GM23338 (cell line): ENCODE measurements around the gene SLC2A9. TPM values are rescaled to one million over a fixed set of nuclear protein-coding genes. Genes with fewer than 3 reads are reported as not detected.

Experiments
- ATAC-seq: fragments of 200-7000 bp; cut with Tn5 transposase; 3 replicates; pipeline ENCODE4 v1.9.1; 2020
- DNase-seq: peaks from one replicate; pipeline ENCODE4 v3.0.0-alpha.2; 2015; ENCODE audit warnings: low spot score
- H2AFZ ChIP-seq: fragments of 200-600 bp; sonication (generic); 2 replicates; pipeline ENCODE4 v1.8.0; 2016; ENCODE audit warnings: antibody characterized with exemption, mild to moderate bottlenecking, moderate library complexity
- H3F3A ChIP-seq: fragments of 200-600 bp; sonication (generic); replicated peaks from 2 replicates; pipeline ENCODE4 v1.8.0; 2017; ENCODE audit warnings: antibody characterized with exemption, mixed run types, low read depth
- H3K27ac ChIP-seq: fragments of 200-600 bp; sonication (generic); 2 replicates; pipeline ENCODE4 v1.6.1; 2016; ENCODE audit warnings: low read depth
- H3K27me3 ChIP-seq: fragments of 200-600 bp; sonication (generic); 2 replicates; pipeline ENCODE4 v1.8.0; 2016; ENCODE audit warnings: mild to moderate bottlenecking, mixed run types, moderate library complexity; ENCODE audit not compliant: insufficient read depth
- H3K36me3 ChIP-seq: fragments of 200-600 bp; sonication (generic); 2 replicates; pipeline ENCODE4 v1.8.0; 2016; ENCODE audit warnings: mild to moderate bottlenecking; ENCODE audit not compliant: insufficient read depth
- H3K4me1 ChIP-seq: fragments of 200-600 bp; sonication (generic); 2 replicates; pipeline ENCODE4 v1.8.0; 2016; ENCODE audit warnings: mild to moderate bottlenecking, moderate library complexity; ENCODE audit not compliant: insufficient read depth
- H3K4me2 ChIP-seq: fragments of 200-600 bp; sonication (generic); 2 replicates; pipeline ENCODE4 v1.7.1; 2017; ENCODE audit warnings: mixed run types
- H3K4me3 ChIP-seq: fragments of 200-600 bp; sonication (generic); 2 replicates; pipeline ENCODE4 v1.6.1; 2016; ENCODE audit warnings: mixed run types
- H3K79me2 ChIP-seq: fragments of 200-600 bp; sonication (generic); replicated peaks from 2 replicates; pipeline ENCODE4 v1.8.0; 2017; ENCODE audit warnings: mild to moderate bottlenecking; ENCODE audit not compliant: insufficient read depth
- H3K9me2 ChIP-seq: fragments of 200-600 bp; sonication (generic); 2 replicates; pipeline ENCODE4 v1.8.0; 2017; ENCODE audit not compliant: insufficient read depth
- H4K20me1 ChIP-seq: fragments of 200-600 bp; sonication (generic); replicated peaks from 2 replicates; pipeline ENCODE4 v1.8.0; 2017; ENCODE audit warnings: mild to moderate bottlenecking; ENCODE audit not compliant: insufficient read depth
- H3K27ac Mint-ChIP-seq: 2 replicates; pipeline ENCODE4 v1.8.0; 2020; ENCODE audit warnings: inconsistent platforms, mild to moderate bottlenecking, moderate library complexity, mixed read lengths
- H3K27me3 Mint-ChIP-seq: 3 replicates; pipeline ENCODE4 v1.8.0; 2022; ENCODE audit warnings: low read depth, mild to moderate bottlenecking, moderate library complexity, mixed read lengths, inconsistent platforms; ENCODE audit not compliant: insufficient read depth, poor library complexity
- H3K36me3 Mint-ChIP-seq: 3 replicates; pipeline ENCODE4 v1.8.0; 2021; ENCODE audit warnings: low read depth, mild to moderate bottlenecking, inconsistent platforms, moderate library complexity, mixed read lengths
- H3K4me1 Mint-ChIP-seq: 3 replicates; pipeline ENCODE4 v1.8.0; 2020; ENCODE audit warnings: mild to moderate bottlenecking, inconsistent platforms, mixed read lengths
- H3K4me3 Mint-ChIP-seq: 3 replicates; pipeline ENCODE4 v1.8.0; 2021; ENCODE audit warnings: moderate library complexity, mild to moderate bottlenecking, inconsistent platforms, mixed read lengths
- H3K9me3 Mint-ChIP-seq: 3 replicates; pipeline ENCODE4 v1.8.0; 2020; ENCODE audit warnings: moderate library complexity, mild to moderate bottlenecking, inconsistent platforms, mixed read lengths
- ETS1 ChIP-seq: IDR thresholded peaks from 2 replicates; pipeline ENCODE4 v1.6.1; 2016; ENCODE audit warnings: antibody characterized with exemption
- EZH2phosphoT487 ChIP-seq: fragments of 200-600 bp; sonication (generic); IDR thresholded peaks from one replicate; pipeline ENCODE4 v1.8.1; 2018; ENCODE audit warnings: antibody characterized with exemption; ENCODE audit not compliant: unreplicated experiment
- JUNB ChIP-seq: IDR thresholded peaks from one replicate; pipeline ENCODE4 v1.6.1; 2016; ENCODE audit warnings: antibody characterized with exemption; ENCODE audit not compliant: unreplicated experiment
- NANOG ChIP-seq: IDR thresholded peaks from 2 replicates; pipeline ENCODE4 v1.6.1; 2016; ENCODE audit warnings: antibody characterized with exemption, borderline replicate concordance
- POLR2AphosphoS5 ChIP-seq: IDR thresholded peaks from 2 replicates; pipeline ENCODE4 v1.6.1; 2016; ENCODE audit warnings: antibody characterized with exemption, low read depth
- STAT1 ChIP-seq: IDR thresholded peaks from one replicate; pipeline ENCODE4 v1.6.1; 2016; ENCODE audit warnings: antibody characterized with exemption; ENCODE audit not compliant: unreplicated experiment
- polyA plus RNA-seq: library from polyadenylated mRNA; unstranded; fragments of >200 nt; fragmentation: Nextera tagmentation; extraction: Ambion mirVana; gene quantifications from 2 replicates; pipeline ENCODE4 v1.2.1, GENCODE V29; 2016
- total RNA-seq: library from RNA; depleted of rRNA; stranded (reverse); fragments of >200 nt; shearing (Covaris generic); gene quantifications from 2 replicates; pipeline ENCODE4 v1.2.3, GENCODE V29; 2014
- TF ChIP-seq, protein P1 (sequence below): IDR thresholded peaks from one replicate; pipeline ENCODE4 v1.6.1; 2018; ENCODE audit warnings: antibody characterized with exemption; ENCODE audit not compliant: unreplicated experiment
- TF ChIP-seq, protein P2 (sequence below): fragments of 250-450 bp; sonication (Bioruptor Pico); IDR thresholded peaks from 2 replicates; pipeline ENCODE4 v1.5.0; 2020; ENCODE audit warnings: mild to moderate bottlenecking, moderate library complexity

Gene SLC2A9
- total and polyA plus RNA-seq, 2 experiments from 2014 or later = 0.21 to 0.40 TPM

GRCh38 chr4:9906996-9907395 is 114.3 kb downstream of the SLC2A9 start:
- no peak overlapping the region for H3K27ac ChIP-seq
- no peak overlapping the region for H3K4me2 ChIP-seq
- no peak overlapping the region for H2AFZ ChIP-seq
- ATAC-seq (no peak), DNase-seq (no peak)
- no peaks in the 10 kb centered on the region for H3K4me1 ChIP-seq
- H4K20me1 ChIP-seq = no peaks in the 10 kb centered on the region
- H3K9me2 ChIP-seq = peaks cover 11% of the 10 kb centered on the region; the same call in 1 of the 2 replicates
- no peak overlapping the region for H3K4me3 Mint-ChIP-seq
- no peak overlapping the region for H3K4me3 ChIP-seq
- TF ChIP-seq POLR2AphosphoS5 (no peak), EZH2phosphoT487 (no peak), STAT1 (no peak), JUNB (no peak), NANOG (no peak), ETS1 (no peak)
- TF ChIP-seq, protein P1, sequence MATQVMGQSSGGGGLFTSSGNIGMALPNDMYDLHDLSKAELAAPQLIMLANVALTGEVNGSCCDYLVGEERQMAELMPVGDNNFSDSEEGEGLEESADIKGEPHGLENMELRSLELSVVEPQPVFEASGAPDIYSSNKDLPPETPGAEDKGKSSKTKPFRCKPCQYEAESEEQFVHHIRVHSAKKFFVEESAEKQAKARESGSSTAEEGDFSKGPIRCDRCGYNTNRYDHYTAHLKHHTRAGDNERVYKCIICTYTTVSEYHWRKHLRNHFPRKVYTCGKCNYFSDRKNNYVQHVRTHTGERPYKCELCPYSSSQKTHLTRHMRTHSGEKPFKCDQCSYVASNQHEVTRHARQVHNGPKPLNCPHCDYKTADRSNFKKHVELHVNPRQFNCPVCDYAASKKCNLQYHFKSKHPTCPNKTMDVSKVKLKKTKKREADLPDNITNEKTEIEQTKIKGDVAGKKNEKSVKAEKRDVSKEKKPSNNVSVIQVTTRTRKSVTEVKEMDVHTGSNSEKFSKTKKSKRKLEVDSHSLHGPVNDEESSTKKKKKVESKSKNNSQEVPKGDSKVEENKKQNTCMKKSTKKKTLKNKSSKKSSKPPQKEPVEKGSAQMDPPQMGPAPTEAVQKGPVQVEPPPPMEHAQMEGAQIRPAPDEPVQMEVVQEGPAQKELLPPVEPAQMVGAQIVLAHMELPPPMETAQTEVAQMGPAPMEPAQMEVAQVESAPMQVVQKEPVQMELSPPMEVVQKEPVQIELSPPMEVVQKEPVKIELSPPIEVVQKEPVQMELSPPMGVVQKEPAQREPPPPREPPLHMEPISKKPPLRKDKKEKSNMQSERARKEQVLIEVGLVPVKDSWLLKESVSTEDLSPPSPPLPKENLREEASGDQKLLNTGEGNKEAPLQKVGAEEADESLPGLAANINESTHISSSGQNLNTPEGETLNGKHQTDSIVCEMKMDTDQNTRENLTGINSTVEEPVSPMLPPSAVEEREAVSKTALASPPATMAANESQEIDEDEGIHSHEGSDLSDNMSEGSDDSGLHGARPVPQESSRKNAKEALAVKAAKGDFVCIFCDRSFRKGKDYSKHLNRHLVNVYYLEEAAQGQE = no peak
- TF ChIP-seq, protein P2, sequence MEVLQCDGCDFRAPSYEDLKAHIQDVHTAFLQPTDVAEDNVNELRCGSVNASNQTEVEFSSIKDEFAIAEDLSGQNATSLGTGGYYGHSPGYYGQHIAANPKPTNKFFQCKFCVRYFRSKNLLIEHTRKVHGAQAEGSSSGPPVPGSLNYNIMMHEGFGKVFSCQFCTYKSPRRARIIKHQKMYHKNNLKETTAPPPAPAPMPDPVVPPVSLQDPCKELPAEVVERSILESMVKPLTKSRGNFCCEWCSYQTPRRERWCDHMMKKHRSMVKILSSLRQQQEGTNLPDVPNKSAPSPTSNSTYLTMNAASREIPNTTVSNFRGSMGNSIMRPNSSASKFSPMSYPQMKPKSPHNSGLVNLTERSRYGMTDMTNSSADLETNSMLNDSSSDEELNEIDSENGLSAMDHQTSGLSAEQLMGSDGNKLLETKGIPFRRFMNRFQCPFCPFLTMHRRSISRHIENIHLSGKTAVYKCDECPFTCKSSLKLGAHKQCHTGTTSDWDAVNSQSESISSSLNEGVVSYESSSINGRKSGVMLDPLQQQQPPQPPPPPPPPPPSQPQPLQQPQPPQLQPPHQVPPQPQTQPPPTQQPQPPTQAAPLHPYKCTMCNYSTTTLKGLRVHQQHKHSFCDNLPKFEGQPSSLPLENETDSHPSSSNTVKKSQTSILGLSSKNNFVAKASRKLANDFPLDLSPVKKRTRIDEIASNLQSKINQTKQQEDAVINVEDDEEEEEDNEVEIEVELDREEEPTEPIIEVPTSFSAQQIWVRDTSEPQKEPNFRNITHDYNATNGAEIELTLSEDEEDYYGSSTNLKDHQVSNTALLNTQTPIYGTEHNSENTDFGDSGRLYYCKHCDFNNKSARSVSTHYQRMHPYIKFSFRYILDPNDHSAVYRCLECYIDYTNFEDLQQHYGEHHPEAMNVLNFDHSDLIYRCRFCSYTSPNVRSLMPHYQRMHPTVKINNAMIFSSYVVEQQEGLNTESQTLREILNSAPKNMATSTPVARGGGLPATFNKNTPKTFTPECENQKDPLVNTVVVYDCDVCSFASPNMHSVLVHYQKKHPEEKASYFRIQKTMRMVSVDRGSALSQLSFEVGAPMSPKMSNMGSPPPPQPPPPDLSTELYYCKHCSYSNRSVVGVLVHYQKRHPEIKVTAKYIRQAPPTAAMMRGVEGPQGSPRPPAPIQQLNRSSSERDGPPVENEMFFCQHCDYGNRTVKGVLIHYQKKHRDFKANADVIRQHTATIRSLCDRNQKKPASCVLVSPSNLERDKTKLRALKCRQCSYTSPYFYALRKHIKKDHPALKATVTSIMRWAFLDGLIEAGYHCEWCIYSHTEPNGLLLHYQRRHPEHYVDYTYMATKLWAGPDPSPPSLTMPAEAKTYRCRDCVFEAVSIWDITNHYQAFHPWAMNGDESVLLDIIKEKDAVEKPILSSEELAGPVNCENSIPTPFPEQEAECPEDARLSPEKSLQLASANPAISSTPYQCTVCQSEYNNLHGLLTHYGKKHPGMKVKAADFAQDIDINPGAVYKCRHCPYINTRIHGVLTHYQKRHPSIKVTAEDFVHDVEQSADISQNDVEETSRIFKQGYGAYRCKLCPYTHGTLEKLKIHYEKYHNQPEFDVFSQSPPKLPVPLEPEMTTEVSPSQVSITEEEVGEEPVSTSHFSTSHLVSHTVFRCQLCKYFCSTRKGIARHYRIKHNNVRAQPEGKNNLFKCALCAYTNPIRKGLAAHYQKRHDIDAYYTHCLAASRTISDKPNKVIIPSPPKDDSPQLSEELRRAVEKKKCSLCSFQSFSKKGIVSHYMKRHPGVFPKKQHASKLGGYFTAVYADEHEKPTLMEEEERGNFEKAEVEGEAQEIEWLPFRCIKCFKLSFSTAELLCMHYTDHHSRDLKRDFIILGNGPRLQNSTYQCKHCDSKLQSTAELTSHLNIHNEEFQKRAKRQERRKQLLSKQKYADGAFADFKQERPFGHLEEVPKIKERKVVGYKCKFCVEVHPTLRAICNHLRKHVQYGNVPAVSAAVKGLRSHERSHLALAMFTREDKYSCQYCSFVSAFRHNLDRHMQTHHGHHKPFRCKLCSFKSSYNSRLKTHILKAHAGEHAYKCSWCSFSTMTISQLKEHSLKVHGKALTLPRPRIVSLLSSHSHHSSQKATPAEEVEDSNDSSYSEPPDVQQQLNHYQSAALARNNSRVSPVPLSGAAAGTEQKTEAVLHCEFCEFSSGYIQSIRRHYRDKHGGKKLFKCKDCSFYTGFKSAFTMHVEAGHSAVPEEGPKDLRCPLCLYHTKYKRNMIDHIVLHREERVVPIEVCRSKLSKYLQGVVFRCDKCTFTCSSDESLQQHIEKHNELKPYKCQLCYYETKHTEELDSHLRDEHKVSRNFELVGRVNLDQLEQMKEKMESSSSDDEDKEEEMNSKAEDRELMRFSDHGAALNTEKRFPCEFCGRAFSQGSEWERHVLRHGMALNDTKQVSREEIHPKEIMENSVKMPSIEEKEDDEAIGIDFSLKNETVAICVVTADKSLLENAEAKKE (CRISPR knock-in tag) = no peak
- no peaks in the 10 kb centered on the region for H3F3A ChIP-seq
- H3K27me3 ChIP-seq = no peaks in the 10 kb centered on the region
- H3K36me3 Mint-ChIP-seq = no peaks in the 10 kb centered on the region
- no peaks in the 10 kb centered on the region for H3K27me3 Mint-ChIP-seq
- no peak overlapping the region for H3K27ac Mint-ChIP-seq
- no peaks in the 10 kb centered on the region for H3K4me1 Mint-ChIP-seq
- no peaks in the 10 kb centered on the region for H3K36me3 ChIP-seq
- no peaks in the 10 kb centered on the region for H3K79me2 ChIP-seq
- no peaks in the 10 kb centered on the region; the same call in 2 of the 3 replicates for H3K9me3 Mint-ChIP-seq
